Gastroesophageal sphincter (tissue), 4 donors: ENCODE data around the gene PPM1H. TPM values are rescaled to one million over a fixed set of nuclear protein-coding genes. Genes with fewer than 3 reads are reported as not detected.

Experiments used
- ATAC-seq: fragments of 150-250 bp; one replicate; pipeline ENCODE4 v1.9.1; 2016; ENCODE audit warnings: mild to moderate bottlenecking, moderate library complexity
- H3K27ac ChIP-seq, 4 donors: fragments of 200-600 bp; sonication (generic) in 3 of 4; 1 replicate in 3 of 4; 2 replicates in 1 of 4; pipeline ENCODE4 v1.5.1; 2016 to 2019
- H3K27me3 ChIP-seq: fragments of 200-600 bp; sonication (generic); one replicate; pipeline ENCODE4 v1.5.1; 2019
- H3K36me3 ChIP-seq, 2 donors: fragments of 200-600 bp; sonication (generic); one replicate each; pipeline ENCODE4 v1.5.1; 2019; ENCODE audit warnings: control low read depth in 1 of 2
- H3K4me1 ChIP-seq, 3 donors: fragments of 200-600 bp; sonication (generic); 1 replicate in 2 of 3; 2 replicates in 1 of 3; pipeline ENCODE4 v1.5.1; 2016 to 2019; ENCODE audit warnings: control low read depth in 2 of 3
- H3K4me3 ChIP-seq, 2 donors: fragments of 200-600 bp; sonication (generic); one replicate each; pipeline ENCODE4 v1.5.1; 2019; ENCODE audit warnings: mild to moderate bottlenecking in 1 of 2, moderate library complexity in 1 of 2
- H3K9me3 ChIP-seq, 3 donors: fragments of 200-600 bp; sonication (generic); one replicate each; pipeline ENCODE4 v1.5.1; 2017 to 2019; ENCODE audit warnings: control low read depth in 2 of 3
- EP300 ChIP-seq: sonication (generic); formaldehyde crosslinking; IDR thresholded peaks from one replicate; pipeline ENCODE4 v1.6.1; 2017; ENCODE audit warnings: antibody characterized with exemption, mild to moderate bottlenecking
- POLR2A ChIP-seq, 2 donors: fragments of 450-650 bp; IDR thresholded peaks; one replicate each; pipeline ENCODE4 v1.6.1; 2017; ENCODE audit warnings: antibody characterized with exemption in 2 of 2, mild to moderate bottlenecking in 2 of 2, moderate library complexity in 1 of 2
- POLR2AphosphoS5 ChIP-seq: sonication (generic); formaldehyde crosslinking; IDR thresholded peaks from one replicate; pipeline ENCODE4 v1.6.1; 2017; ENCODE audit warnings: antibody characterized with exemption
- WGBS, 2 donors: methylation state at CpG; one replicate each; pipeline ENCODE4 v1.1.5; 2018; ENCODE audit warnings: low coverage in 1 of 2; 5-methylcytosine and 5-hydroxymethylcytosine counted together
- total RNA-seq, 4 donors: library from RNA; depleted of rRNA; stranded (reverse); fragments of >200 nt; gene quantifications; one replicate each; pipeline ENCODE4 v1.1.0, GENCODE V29; 2016
- TF ChIP-seq, protein P1 (sequence below), 4 experiments: fragments of 200-600 bp in 2 of 4; fragments of 450-650 bp in 2 of 4; sonication (generic) in 1 of 4; IDR thresholded peaks; one replicate each; pipeline ENCODE4 v1.5.1; 2017 to 2019; ENCODE audit warnings: antibody characterized with exemption in 4 of 4, mild to moderate bottlenecking in 2 of 4, moderate library complexity in 2 of 4

Gene PPM1H
- total RNA-seq, 4 donors from 2014 or later: 1.3 to 1.9 (median 1.6) TPM

- Histone ChIP-seq H3K36me3 (no peaks in the 10 kb centered on the region), H3K27ac (no peak overlapping the region), H3K4me1 (peaks cover 0 to 10% (median 0%) of the 10 kb centered on the region in 3 donors), H3K9me3 (no peaks in the 10 kb centered on the region), H3K4me3 (no peak overlapping the region), H3K27me3 (no peaks in the 10 kb centered on the region)
- no peak for ATAC-seq
- 73 to 79% methylated on average over 2 of the region's 2 CpGs for whole genome bisulfite sequencing, 2 donors
- TF ChIP-seq, protein P1, sequence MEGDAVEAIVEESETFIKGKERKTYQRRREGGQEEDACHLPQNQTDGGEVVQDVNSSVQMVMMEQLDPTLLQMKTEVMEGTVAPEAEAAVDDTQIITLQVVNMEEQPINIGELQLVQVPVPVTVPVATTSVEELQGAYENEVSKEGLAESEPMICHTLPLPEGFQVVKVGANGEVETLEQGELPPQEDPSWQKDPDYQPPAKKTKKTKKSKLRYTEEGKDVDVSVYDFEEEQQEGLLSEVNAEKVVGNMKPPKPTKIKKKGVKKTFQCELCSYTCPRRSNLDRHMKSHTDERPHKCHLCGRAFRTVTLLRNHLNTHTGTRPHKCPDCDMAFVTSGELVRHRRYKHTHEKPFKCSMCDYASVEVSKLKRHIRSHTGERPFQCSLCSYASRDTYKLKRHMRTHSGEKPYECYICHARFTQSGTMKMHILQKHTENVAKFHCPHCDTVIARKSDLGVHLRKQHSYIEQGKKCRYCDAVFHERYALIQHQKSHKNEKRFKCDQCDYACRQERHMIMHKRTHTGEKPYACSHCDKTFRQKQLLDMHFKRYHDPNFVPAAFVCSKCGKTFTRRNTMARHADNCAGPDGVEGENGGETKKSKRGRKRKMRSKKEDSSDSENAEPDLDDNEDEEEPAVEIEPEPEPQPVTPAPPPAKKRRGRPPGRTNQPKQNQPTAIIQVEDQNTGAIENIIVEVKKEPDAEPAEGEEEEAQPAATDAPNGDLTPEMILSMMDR (IDR thresholded peaks at IDR 0.05): no peak
- TF ChIP-seq POLR2AphosphoS5 (no peak), EP300 (no peak), POLR2A (IDR thresholded peaks at IDR 0.05) (no peak)
Observed at GRCh38 chr12:62618930-62619329, 316.0 kb downstream of the PPM1H start.

DNA sequence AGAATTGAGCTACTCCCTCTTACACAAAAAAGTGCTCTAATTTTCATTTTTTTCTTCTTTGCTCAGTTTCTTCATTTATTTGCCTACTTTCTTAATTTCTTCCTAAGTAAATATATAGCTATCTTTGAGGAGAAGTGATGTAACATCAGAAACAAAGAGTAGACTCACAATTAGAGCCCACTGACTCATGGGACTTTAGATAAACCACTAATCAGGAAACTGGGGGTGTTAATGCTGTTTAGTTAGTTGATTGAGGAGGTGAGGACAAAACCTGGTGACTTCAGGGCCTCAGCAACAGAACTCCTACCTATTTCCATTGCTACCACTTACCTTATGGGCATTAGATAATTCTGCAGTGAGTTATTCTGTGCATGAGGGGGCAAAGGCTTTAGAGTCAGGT lies 316.6 kb downstream of the PPM1H start:
- no peak for ATAC-seq
- Histone ChIP-seq H3K4me3 (no peak overlapping the region), H3K36me3 (no peaks in the 10 kb centered on the region), H3K4me1 (peaks cover 0 to 10% (median 0%) of the 10 kb centered on the region in 3 donors), H3K9me3 (no peaks in the 10 kb centered on the region), H3K27ac (no peak overlapping the region), H3K27me3 (no peaks in the 10 kb centered on the region)
- TF ChIP-seq POLR2A (IDR thresholded peaks at IDR 0.05): no peak
- TF ChIP-seq, protein P1 (IDR thresholded peaks at IDR 0.05): no peak
- TF ChIP-seq EP300: no peak
- no peak for TF ChIP-seq POLR2AphosphoS5

DNA sequence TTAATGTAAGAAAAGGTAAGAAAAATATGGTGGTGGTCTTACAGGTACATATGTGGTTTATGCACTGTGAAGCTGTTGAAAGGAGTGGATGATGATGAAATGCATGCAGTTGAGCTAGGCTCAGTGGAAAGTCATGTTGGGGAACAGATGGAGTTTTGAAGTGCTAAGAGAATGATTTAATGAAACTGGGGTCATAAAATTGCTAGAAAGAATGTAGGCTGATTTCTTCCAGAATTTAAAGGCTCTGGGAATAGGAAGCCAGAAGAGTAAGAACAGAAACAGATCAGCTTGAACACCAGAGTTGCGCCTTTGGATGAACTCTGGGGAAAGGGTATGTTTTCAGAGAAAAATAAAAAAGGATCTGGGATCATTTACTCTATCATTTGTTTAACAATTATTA lies 321.9 kb downstream of the PPM1H start:
- Histone ChIP-seq H3K36me3 (no peaks in the 10 kb centered on the region), H3K9me3 (no peaks in the 10 kb centered on the region), H3K4me1 (peaks cover 0 to 10% (median 0%) of the 10 kb centered on the region in 3 donors), H3K27me3 (no peaks in the 10 kb centered on the region), H3K4me3 (no peak overlapping the region), H3K27ac (no peak overlapping the region)
- ATAC-seq: no peak
- TF ChIP-seq EP300: no peak
- TF ChIP-seq, protein P1 (IDR thresholded peaks at IDR 0.05): no peak
- TF ChIP-seq POLR2AphosphoS5: no peak
- TF ChIP-seq POLR2A (IDR thresholded peaks at IDR 0.05): no peak
- 73 to 100% methylated on average over 1 of the region's 1 CpG for WGBS, 2 donors

- Histone ChIP-seq H3K27me3 (no peaks in the 10 kb centered on the region), H3K4me1 (peaks cover 0 to 45% (median 3%) of the 10 kb centered on the region in 3 donors), H3K27ac (no peak overlapping the region), H3K9me3 (no peaks in the 10 kb centered on the region), H3K4me3 (no peak overlapping the region), H3K36me3 (no peaks in the 10 kb centered on the region)
- TF ChIP-seq EP300 (no peak), POLR2AphosphoS5 (no peak), POLR2A (IDR thresholded peaks at IDR 0.05) (no peak)
- TF ChIP-seq, protein P1 (IDR thresholded peaks at IDR 0.05): no peak
- 100% methylated on average over 1 of the region's 1 CpG; no CpG with 5 or more reads in 1 of the 2 donors for WGBS, 2 donors
- no peak for ATAC-seq
Observed at GRCh38 chr12:62606654-62607053, 328.3 kb downstream of the PPM1H start.

DNA sequence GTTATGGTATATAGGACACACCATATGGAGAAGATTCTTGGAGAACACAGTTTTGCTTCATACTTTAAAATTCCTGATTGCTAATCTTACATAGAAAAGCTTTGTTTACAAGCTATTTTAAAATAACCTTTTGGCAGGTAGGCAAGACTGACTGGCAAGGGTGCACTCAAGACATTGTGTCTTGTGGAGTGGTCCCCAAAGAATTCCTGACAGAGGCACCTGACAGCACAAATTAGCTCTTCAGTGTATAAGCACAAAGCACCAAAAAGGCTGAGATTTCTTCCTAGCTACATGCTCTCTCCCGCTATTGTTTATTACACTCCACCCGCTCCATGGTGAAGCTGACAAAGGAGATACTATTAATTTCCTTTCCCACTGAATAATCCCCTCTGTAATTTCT lies 329.0 kb downstream of the PPM1H start:
- Histone ChIP-seq H3K27ac (no peak overlapping the region), H3K36me3 (no peaks in the 10 kb centered on the region), H3K9me3 (no peaks in the 10 kb centered on the region), H3K4me3 (no peak overlapping the region), H3K27me3 (no peaks in the 10 kb centered on the region), H3K4me1 (peaks cover 0 to 51% (median 3%) of the 10 kb centered on the region in 3 donors)
- no peak for ATAC-seq
- no peak for TF ChIP-seq POLR2A (IDR thresholded peaks at IDR 0.05)
- no peak for TF ChIP-seq POLR2AphosphoS5
- TF ChIP-seq EP300: no peak
- TF ChIP-seq, protein P1 (IDR thresholded peaks at IDR 0.05): no peak
- WGBS, 2 donors: 83 to 100% methylated on average over 2 of the region's 2 CpGs
